Measurements from ENCODE around the gene CENPX.

Gene CENPX

DNA sequence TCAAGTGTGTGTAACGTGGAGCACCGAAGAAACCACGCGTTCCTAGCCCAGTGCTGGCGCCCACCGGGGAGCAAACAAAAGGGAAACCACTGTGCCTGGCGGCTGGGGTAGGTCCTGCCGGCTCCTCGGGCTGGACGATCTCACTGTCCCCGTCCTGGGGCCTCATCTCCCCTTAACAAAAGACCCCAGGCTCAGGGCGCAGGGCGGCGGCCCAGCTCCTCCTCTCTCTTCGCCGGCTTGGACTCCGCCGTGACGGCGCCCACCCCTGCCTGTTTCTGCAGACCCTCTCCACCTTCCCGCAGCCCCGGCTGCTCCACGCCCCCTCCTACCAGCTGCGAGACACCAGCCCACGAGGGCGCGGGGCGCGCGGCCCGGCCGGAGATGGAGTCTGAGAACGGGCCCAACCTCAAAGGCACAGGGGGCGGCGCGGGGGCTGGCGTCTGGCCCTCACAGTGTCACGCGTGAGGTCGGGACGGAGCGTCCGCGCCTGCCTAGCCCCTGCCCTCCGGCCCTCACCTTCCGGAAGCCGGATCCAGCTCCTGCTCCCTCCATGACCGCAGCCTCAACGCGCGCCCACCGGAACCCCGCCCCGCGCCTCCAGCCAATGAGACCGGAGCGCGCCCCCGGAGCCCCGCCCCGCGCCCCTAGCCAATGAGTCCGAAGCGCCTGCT lies at the start of gene CENPX:
CENPX (minus strand) TSS at position 569 of the 671 bp plus-strand sequence; CDS start at position 552, 17 bp downstream.
- Mint-ChIP-seq H3K4me3 (peak within 1 kb of the TSS; percentile 74), H3K36me3 (peaks cover 2% of the 10 kb centered on the region), H3K27ac (peak within 1 kb of the TSS; percentile 48), H3K4me1 (peaks cover 6% of the 10 kb centered on the region), H3K9me3 (no peaks in the 10 kb centered on the region), H3K27me3 (peaks cover 2% of the 10 kb centered on the region)
- DNase-seq (ENCODE audit: low spot score in 2 of 2) (peak in 1 of 2 donors; percentile 90), ATAC-seq (ENCODE audit: low read depth) (peak; percentile 7)

- Mint-ChIP-seq H3K27me3 (no peaks in the 10 kb centered on the region), H3K4me1 (no peaks in the 10 kb centered on the region), H3K4me3 (no peak overlapping the region), H3K9me3 (no peaks in the 10 kb centered on the region), H3K27ac (no peak overlapping the region), H3K36me3 (no peaks in the 10 kb centered on the region)
- no peak for DNase-seq (ENCODE audit: low spot score in 2 of 2)
- no peak for ATAC-seq (ENCODE audit: low read depth)
Observed at GRCh38 chr17:82070611-82071010, 47.9 kb upstream of the CENPX start.

DNA sequence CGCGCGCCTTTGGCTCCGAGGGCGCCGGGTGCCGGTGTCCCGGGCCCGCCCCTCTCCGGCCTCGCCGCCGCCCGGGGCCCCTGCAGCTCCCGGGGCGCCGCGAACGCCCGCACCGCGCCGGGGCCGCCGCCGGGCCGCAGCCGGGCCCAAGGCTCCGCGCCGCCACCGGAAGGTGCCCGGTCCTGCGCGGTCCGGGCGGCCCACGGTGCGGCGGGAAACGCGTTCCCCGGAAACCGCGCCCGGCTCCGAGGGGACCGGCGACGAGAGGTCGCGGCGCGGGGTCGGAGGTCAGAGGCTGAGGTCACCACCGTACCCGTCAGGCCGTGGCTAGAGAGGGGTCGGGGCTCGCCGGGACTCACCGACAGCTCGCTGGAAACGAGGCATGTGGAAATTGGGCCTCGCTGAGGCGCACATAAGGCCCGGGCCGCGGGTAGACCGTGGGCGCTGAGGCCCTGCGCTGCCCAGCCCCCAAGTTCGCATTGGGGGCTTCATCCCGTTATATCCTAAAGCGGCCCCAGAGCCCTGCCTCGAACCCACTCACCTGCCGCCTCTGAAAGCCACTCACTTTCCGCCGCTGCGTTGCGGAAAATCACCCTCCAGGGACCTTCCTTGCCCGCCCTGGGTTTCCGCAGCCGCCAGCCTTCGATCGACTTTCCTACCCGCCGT lies 43.1 kb upstream of the CENPX start, which contains the start of gene DUS1L:
DUS1L (minus strand) TSS at position 167 of the 666 bp plus-strand sequence. CDS start 745 bp downstream, outside the sequence.
- ATAC-seq (ENCODE audit: low read depth) (peak; percentile 86), DNase-seq (ENCODE audit: low spot score in 2 of 2) (peak; percentile 70 to 80)
- H3K27me3 Mint-ChIP-seq: no peaks in the 10 kb centered on the region
- H3K27ac Mint-ChIP-seq: peak within 1 kb of the TSS; percentile 89
- no peaks in the 10 kb centered on the region for H3K36me3 Mint-ChIP-seq
- no peaks in the 10 kb centered on the region for H3K4me1 Mint-ChIP-seq
- no peaks in the 10 kb centered on the region for H3K9me3 Mint-ChIP-seq
- peak within 1 kb of the TSS; percentile 85 for H3K4me3 Mint-ChIP-seq

- H3K27ac Mint-ChIP-seq: peak overlapping the region; percentile 14
- DNase-seq (ENCODE audit: low spot score in 2 of 2): peak in 1 of 2 donors; percentile 19
Observed at GRCh38 chr17:82065193-82065637, 42.5 kb upstream of the CENPX start.

DNA sequence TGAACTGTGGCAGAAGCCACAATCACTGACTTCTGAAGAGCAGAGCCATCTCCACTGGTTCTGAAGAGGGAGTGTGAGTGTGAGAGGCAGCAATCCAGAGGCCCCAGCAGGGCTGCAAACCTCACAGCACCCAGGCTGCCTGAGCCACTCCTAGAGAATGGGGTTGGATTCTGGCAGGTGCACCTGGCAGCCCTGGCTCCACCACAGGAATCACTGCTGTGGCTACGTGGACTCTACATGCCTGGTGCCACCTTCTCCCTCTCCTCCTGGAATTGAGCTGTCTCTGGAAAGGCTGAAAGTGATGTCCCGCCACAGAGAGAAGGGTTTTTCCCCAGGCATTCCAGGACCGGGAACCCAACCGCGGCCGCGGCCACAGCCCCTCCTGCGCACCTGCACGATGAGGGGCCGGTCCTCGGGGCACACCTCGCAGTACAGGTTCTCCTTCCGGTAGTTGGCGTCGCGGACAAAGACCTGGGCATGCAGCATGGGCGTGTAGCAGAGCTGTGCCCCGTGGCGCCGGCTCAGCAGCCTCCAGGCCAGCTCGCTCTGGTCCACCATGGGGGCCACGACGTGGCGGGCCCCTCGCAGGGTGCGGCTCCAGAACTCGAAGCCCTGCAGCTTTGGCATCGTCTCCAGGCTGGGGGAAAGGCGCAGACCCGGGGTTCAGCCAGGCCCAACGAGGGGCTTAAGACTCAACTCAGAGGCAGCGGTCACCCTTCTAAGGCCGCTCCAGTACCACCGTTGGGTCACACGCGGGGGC lies 41.9 kb upstream of the CENPX start:
- Mint-ChIP-seq H3K4me3 (peak overlapping the region; percentile 70), H3K4me1 (no peaks in the 10 kb centered on the region), H3K27me3 (no peaks in the 10 kb centered on the region), H3K27ac (peak overlapping the region; percentile 14), H3K36me3 (peaks cover 2% of the 10 kb centered on the region), H3K9me3 (no peaks in the 10 kb centered on the region)
- no peak for ATAC-seq (ENCODE audit: low read depth)
- DNase-seq (ENCODE audit: low spot score in 2 of 2): no peak

More at GRCh38 chr17:82065193-82065637, 42.5 kb upstream of the CENPX start:
- H3K4me1 Mint-ChIP-seq: no peaks in the 10 kb centered on the region
- no peaks in the 10 kb centered on the region for H3K9me3 Mint-ChIP-seq
- peak; percentile 62 for ATAC-seq (ENCODE audit: low read depth)
- peaks cover under 1% of the 10 kb centered on the region for H3K36me3 Mint-ChIP-seq
- peak overlapping the region; percentile 70 for H3K4me3 Mint-ChIP-seq
- H3K27me3 Mint-ChIP-seq: no peaks in the 10 kb centered on the region

DNA sequence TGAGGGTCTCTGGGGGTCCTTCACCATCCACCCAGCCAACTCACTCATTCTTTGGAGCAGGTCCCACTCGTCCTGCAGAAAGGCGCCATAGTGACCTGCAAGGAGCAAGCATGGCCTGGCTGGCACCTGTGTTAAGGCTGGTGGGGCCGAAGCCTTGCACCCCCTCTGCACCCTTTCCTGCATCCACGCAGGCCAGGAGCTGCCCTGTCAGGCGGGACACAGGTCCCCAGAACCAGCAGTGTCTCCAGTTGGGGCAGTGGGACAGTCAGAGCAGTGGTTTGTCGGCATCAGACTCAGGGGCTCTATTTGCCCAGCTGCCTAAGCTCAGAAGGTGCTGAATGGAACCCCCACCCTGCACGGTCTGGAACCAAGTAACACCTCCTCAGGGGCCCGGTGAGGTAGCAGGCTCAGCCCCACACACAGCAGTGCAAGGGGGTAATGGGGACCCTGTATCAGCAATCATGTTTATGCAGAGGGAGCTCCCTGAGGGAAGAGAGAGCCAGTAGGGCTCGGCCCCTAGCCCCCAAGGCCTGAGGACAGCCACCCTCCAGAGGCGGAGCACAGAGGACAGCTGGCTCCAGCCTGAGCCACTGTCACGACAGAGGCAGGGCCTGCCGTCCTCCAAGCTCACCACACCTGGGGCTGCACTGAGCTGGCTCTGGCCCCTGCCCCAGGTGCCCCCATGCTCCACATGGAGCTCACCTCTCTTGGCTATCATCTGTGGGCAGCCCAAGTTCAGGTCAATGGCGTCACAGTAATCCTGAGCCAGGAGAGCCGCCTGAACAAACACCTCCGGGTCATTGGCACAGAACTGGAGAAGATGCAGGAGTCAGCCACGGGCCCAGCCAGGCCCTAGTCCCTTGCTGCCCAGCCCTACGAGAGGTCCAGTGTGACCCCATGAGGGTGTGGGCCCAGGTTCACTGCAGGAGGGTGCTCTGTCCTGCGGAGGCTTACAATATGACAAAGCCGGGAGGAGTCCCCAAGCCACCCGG lies 41.0 kb upstream of the CENPX start:
- peaks cover 2% of the 10 kb centered on the region for H3K36me3 Mint-ChIP-seq
- H3K9me3 Mint-ChIP-seq: no peaks in the 10 kb centered on the region
- peak overlapping the region; percentile 70 for H3K4me3 Mint-ChIP-seq
- H3K27me3 Mint-ChIP-seq: no peaks in the 10 kb centered on the region
- H3K27ac Mint-ChIP-seq: no peak overlapping the region
- no peaks in the 10 kb centered on the region for H3K4me1 Mint-ChIP-seq
- DNase-seq (ENCODE audit: low spot score in 2 of 2) (no peak), ATAC-seq (ENCODE audit: low read depth) (no peak)

GRCh38 chr17:82062984-82063368 lies 40.3 kb upstream of the CENPX start:
- no peak for ATAC-seq (ENCODE audit: low read depth)
- no peaks in the 10 kb centered on the region for H3K27me3 Mint-ChIP-seq
- DNase-seq (ENCODE audit: low spot score in 2 of 2): no peak
- no peaks in the 10 kb centered on the region for H3K9me3 Mint-ChIP-seq
- no peak overlapping the region for H3K4me3 Mint-ChIP-seq
- peaks cover 2% of the 10 kb centered on the region for H3K36me3 Mint-ChIP-seq
- H3K27ac Mint-ChIP-seq: no peak overlapping the region
- H3K4me1 Mint-ChIP-seq: no peaks in the 10 kb centered on the region

GRCh38 chr17:82062076-82062983 lies 39.7 kb upstream of the CENPX start:
- DNase-seq (ENCODE audit: low spot score in 2 of 2) (no peak), ATAC-seq (ENCODE audit: low read depth) (no peak)
- Mint-ChIP-seq H3K27ac (no peak overlapping the region), H3K27me3 (no peaks in the 10 kb centered on the region), H3K4me3 (no peak overlapping the region), H3K4me1 (no peaks in the 10 kb centered on the region), H3K9me3 (no peaks in the 10 kb centered on the region), H3K36me3 (peaks cover 2% of the 10 kb centered on the region)

DNA sequence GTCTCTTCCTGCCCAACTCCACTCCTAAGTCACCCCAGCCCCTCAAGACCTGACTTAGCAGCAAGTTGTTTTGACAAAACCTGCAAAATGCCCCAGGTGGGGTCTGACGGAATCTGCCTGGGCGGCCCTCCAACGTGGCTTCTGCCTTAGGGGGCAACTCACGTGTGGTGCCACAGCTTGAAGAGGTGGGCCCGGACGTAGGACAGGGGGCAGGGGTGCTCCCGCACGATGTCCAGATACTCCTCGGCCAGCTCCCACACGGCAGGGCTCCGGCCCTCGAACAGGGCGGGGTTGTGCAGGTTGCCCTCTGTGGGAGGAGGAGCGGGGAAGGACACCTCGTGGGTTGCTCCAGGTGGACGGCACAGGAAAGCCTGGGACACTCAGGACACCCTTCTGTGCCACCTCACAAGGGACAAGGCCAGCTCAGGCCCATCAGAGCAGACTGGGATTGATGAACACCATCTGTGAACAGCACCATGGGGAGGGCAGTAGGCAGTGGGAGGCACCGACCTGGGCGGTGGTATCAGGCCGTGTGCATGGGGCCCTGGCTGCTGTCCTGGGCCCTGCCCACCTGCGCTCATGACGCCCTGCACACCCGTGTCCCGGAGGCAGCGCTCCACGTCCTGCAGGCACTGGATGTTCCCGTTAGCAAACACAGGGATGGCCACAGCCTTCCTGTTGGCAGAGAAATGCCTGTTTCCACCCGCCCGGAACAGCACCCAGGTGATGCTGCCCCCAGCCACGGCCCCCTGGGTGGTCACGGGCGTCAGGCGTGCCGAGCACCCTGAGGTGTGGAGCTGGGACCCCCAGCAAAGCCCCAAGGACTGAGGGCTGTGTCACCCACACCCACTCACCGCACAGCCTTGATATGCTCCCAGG lies 38.6 kb upstream of the CENPX start:
- no peak overlapping the region for H3K27ac Mint-ChIP-seq
- no peak overlapping the region for H3K4me3 Mint-ChIP-seq
- H3K27me3 Mint-ChIP-seq: no peaks in the 10 kb centered on the region
- ATAC-seq (ENCODE audit: low read depth) (no peak), DNase-seq (ENCODE audit: low spot score in 2 of 2) (no peak)
- no peaks in the 10 kb centered on the region for H3K9me3 Mint-ChIP-seq
- H3K36me3 Mint-ChIP-seq: peaks cover 2% of the 10 kb centered on the region
- no peaks in the 10 kb centered on the region for H3K4me1 Mint-ChIP-seq

GRCh38 chr17:82060614-82061013 lies 37.9 kb upstream of the CENPX start:
- H3K36me3 Mint-ChIP-seq: peaks cover 2% of the 10 kb centered on the region
- H3K27ac Mint-ChIP-seq: no peak overlapping the region

GRCh38 chr17:82060001-82060380 lies 37.3 kb upstream of the CENPX start:
- Mint-ChIP-seq H3K4me3 (no peak overlapping the region), H3K27ac (no peak overlapping the region), H3K9me3 (no peaks in the 10 kb centered on the region), H3K36me3 (peaks cover 4% of the 10 kb centered on the region), H3K4me1 (no peaks in the 10 kb centered on the region), H3K27me3 (no peaks in the 10 kb centered on the region)
- ATAC-seq (ENCODE audit: low read depth): no peak
- DNase-seq (ENCODE audit: low spot score in 2 of 2): no peak

More at GRCh38 chr17:82060614-82061013, 37.9 kb upstream of the CENPX start:
- no peak overlapping the region for H3K4me3 Mint-ChIP-seq
- H3K4me1 Mint-ChIP-seq: no peaks in the 10 kb centered on the region
- no peak for ATAC-seq (ENCODE audit: low read depth)
- no peaks in the 10 kb centered on the region for H3K27me3 Mint-ChIP-seq
- DNase-seq (ENCODE audit: low spot score in 2 of 2): no peak
- no peaks in the 10 kb centered on the region for H3K9me3 Mint-ChIP-seq
